HG03025 (cell line): ENCODE results near the gene PIP5K1C.
"Not testable (repeated sequence)": the region's sequence is repeated elsewhere in the genome, so short reads cannot be mapped to it uniquely, and the experiment has no call there.

ENCODE experiments used
- ATAC-seq: cut with Tn5 transposase; IDR thresholded peaks from one replicate; pipeline ENCODE4 v1.9.1; 2021; ENCODE audit warnings: mild to moderate bottlenecking, moderate library complexity; ENCODE audit not compliant: unreplicated experiment, low FRiP score

Gene PIP5K1C

GRCh38 chr19:3632739-3633558, 67.3 kb downstream of the PIP5K1C start:
- ATAC-seq = no peak

GRCh38 chr19:3632098-3632497, 68.2 kb downstream of the PIP5K1C start:
- no peak for ATAC-seq

- no peak for ATAC-seq
These were observed 69.0 kb downstream of the PIP5K1C start for GRCh38 chr19:3631053-3631861.

GRCh38 chr19:3628766-3629165, 71.5 kb downstream of the PIP5K1C start:
- not testable (repeated sequence) for ATAC-seq

- ATAC-seq = no peak
These were observed 72.9 kb downstream of the PIP5K1C start for GRCh38 chr19:3627351-3627723.

- peak; percentile 72 for ATAC-seq
These were observed 73.6 kb downstream of the PIP5K1C start, which contains the start of gene CACTIN for GRCh38 chr19:3626473-3627350. CACTIN (minus strand) TSS chr19:3626790; CDS start chr19:3626762, 28 bp downstream.

GRCh38 chr19:3625996-3626472, 74.2 kb downstream of the PIP5K1C start:
- ATAC-seq = no peak

GRCh38 chr19:3623716-3624115, 76.6 kb downstream of the PIP5K1C start:
- ATAC-seq = no peak

- no peak for ATAC-seq
These were observed 78.0 kb downstream of the PIP5K1C start for GRCh38 chr19:3622224-3622623.

- no peak for ATAC-seq
These were observed 78.6 kb downstream of the PIP5K1C start for GRCh38 chr19:3621689-3622088.

GRCh38 chr19:3620817-3621547, 79.3 kb downstream of the PIP5K1C start:
- no peak for ATAC-seq

- no peak for ATAC-seq
These were observed 80.0 kb downstream of the PIP5K1C start for GRCh38 chr19:3620145-3620816.

GRCh38 chr19:3619631-3620012, 80.6 kb downstream of the PIP5K1C start:
- ATAC-seq = no peak

GRCh38 chr19:3618811-3619630, 81.2 kb downstream of the PIP5K1C start:
- ATAC-seq = no peak

- ATAC-seq = no peak
These were observed 82.0 kb downstream of the PIP5K1C start for GRCh38 chr19:3618144-3618810.

- ATAC-seq = no peak
These were observed 82.8 kb downstream of the PIP5K1C start for GRCh38 chr19:3617463-3617862.

- no peak for ATAC-seq
These were observed 84.6 kb downstream of the PIP5K1C start for GRCh38 chr19:3615524-3616135.
